ENCODE data around the gene CLMN. TPM values are rescaled to one million over a fixed set of nuclear protein-coding genes. Genes with fewer than 3 reads are reported as not detected.
A peak's percentile ranks its signal among the peaks of the same experiment; 100 is the strongest.

Gene CLMN
- total RNA-seq, 2 donors from 2014 or later, result 3.4 to 4.0 TPM

DNA sequence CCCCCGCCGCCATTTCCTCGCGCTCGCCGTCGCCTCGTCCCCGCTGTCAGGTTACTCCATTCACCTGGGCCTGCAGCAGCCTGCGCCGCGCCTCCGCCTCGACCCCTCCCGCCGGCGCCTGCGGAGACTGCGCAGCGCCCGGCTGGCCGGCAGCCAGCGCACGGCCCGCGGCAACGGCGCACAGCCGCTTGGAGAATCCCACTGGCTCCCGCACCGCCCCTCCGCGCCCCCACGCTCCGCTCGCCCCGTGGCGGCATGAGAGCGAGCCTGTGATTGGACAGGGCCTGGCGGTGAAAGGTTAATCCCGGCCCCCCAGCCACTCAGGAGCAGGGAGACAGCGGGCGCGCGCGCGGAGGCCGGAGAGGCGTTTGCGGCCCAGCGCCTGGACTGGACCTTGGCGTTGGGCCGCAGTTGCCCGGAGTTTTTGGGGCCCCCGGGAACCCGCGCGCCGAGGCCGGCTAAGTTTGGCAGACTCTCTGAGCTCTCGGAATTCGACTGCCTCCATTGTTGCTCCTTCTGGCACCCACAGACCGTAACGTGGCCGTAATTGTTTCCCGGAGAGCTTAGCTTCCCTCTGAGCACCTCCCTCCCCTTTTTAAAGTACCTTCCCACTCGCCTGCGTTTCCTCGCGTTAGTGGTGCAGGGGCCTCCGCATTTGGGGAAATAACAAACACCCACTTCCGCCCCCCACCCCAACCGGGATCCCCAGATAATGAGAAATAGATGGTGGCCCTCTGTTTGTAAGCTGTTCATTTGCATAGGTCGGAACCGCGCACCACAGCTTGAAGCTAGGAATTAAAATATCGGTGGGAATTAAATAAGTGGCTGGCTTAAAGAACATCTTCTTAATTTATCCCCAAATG lies 162.2 kb downstream of the CLMN start, which contains the start of gene DICER1:
Gene DICER1, minus strand, starts transcription at position 203 of the 863 bp plus-strand sequence. CDS start 24,071 bp downstream, outside the sequence.
- no peaks in the 10 kb centered on the region for H3K36me3 ChIP-seq
- H3K27me3 ChIP-seq, result no peaks in the 10 kb centered on the region
- no peaks in the 10 kb centered on the region for H3K9me3 ChIP-seq
- peaks cover 0 to 35% of the 10 kb centered on the region in 2 donors for H3K4me1 ChIP-seq
- H3K4me3 ChIP-seq, result peak within 1 kb of the TSS; percentile 69 to 93
- peak within 1 kb of the TSS; percentile 90 to 91 for H3K27ac ChIP-seq
- TF ChIP-seq, protein P1, sequence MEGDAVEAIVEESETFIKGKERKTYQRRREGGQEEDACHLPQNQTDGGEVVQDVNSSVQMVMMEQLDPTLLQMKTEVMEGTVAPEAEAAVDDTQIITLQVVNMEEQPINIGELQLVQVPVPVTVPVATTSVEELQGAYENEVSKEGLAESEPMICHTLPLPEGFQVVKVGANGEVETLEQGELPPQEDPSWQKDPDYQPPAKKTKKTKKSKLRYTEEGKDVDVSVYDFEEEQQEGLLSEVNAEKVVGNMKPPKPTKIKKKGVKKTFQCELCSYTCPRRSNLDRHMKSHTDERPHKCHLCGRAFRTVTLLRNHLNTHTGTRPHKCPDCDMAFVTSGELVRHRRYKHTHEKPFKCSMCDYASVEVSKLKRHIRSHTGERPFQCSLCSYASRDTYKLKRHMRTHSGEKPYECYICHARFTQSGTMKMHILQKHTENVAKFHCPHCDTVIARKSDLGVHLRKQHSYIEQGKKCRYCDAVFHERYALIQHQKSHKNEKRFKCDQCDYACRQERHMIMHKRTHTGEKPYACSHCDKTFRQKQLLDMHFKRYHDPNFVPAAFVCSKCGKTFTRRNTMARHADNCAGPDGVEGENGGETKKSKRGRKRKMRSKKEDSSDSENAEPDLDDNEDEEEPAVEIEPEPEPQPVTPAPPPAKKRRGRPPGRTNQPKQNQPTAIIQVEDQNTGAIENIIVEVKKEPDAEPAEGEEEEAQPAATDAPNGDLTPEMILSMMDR (IDR thresholded peaks at IDR 0.05), result no peak
- DNase-seq (ENCODE audit: low spot score), result peak; percentile 98

DNA sequence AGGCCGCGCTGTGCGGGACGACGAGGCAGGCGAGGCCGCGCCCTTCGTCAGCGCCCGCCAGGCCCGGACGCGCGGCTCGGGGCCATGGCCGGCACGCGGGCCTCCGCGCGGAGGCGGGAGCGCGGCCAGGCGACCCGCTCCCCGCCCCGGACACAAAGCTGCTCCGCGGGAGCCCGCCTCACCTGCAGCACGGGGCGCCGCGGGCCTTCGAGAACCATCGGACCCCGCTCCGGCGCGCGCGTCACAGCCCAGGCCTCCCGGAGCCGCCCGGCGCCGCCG lies 162.7 kb downstream of the CLMN start:
- DNase-seq (ENCODE audit: low spot score), result no peak
- Histone ChIP-seq H3K9me3 (no peaks in the 10 kb centered on the region), H3K4me1 (peaks cover 0 to 40% of the 10 kb centered on the region in 2 donors), H3K4me3 (peak overlapping the region; percentile 69 to 93), H3K27ac (peak overlapping the region; percentile 90 to 91), H3K36me3 (no peaks in the 10 kb centered on the region), H3K27me3 (no peaks in the 10 kb centered on the region)
- TF ChIP-seq, protein P1 (IDR thresholded peaks at IDR 0.05), result no peak

DNA sequence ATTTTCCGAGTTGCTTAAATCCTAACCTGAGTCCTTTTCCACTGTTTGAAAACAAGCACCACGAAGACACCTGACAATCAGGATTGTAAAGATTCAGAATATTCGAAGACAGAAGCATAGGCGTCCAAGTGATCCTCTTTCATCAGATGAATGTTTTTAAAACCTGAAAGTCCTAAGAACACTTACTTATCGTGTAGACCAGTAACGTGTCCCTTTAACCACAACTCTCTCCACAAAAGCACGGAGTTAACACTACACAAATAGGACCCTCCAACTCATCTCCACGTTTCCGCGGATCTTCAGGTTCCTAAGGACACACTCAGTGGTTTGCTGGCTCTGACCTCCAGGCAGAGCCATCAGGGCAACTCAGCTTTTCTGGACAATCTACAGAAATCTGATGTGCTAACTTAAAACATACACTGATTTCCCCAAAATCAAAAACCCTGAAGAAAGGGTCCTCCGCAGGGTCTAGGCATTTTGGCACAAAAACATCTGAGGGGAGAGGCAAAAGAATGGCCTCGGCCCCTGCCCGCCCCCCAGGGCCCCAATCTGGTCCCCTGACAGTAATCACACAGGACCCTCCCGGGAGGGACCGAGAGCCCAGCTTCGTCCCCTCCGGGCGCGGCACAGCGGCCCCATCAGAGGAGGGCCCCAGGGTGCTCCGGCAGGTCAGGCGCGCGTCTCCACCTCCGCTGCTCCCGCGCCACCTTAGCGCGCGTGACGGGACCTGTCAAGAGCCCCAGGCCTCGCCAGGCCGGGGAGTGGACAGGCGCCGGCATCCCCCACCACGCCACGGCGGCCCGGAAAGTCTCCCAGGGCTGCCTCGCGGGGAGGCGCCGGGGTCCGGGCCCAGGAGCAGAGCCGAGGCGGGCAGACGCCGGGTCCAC lies 163.3 kb downstream of the CLMN start:
- H3K4me1 ChIP-seq, result peaks cover 0 to 46% of the 10 kb centered on the region in 2 donors

DNA sequence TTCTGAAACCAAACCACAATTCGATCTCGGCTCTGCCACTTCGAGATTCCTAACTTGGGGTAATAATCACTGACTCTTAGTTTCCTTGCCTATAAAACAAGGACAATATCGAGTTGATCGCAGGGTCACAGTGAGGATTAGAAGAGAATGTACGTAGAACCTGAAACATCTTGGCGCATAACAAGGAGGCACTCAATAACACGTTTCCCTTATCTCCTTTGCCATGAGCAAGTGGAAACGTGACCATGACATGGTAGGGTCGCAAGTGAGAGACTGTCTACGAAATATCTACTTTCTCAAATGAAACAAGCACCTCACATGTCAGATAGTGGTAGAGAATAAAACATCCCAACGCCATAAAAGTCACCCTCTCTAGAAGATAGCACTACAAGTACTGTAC lies 164.7 kb downstream of the CLMN start:
- H3K9me3 ChIP-seq, result no peaks in the 10 kb centered on the region
- no peak for DNase-seq (ENCODE audit: low spot score)
- TF ChIP-seq, protein P1 (IDR thresholded peaks at IDR 0.05), result no peak
- no peaks in the 10 kb centered on the region for H3K27me3 ChIP-seq
- peak overlapping the region in 1 of 2 donors; percentile 93 for H3K4me3 ChIP-seq
- no peak overlapping the region for H3K27ac ChIP-seq
- H3K36me3 ChIP-seq, result no peaks in the 10 kb centered on the region
- H3K4me1 ChIP-seq, result peaks cover 0 to 46% of the 10 kb centered on the region in 2 donors

More for the DNA sequence above, 163.3 kb downstream of the CLMN start:
- H3K4me3 ChIP-seq, result peak overlapping the region; percentile 69 to 93
- TF ChIP-seq, protein P1 (IDR thresholded peaks at IDR 0.05), result no peak
- H3K27me3 ChIP-seq, result no peaks in the 10 kb centered on the region
- DNase-seq (ENCODE audit: low spot score), result no peak
- no peaks in the 10 kb centered on the region for H3K9me3 ChIP-seq
- H3K36me3 ChIP-seq, result no peaks in the 10 kb centered on the region
- peak overlapping the region; percentile 90 to 91 for H3K27ac ChIP-seq

DNA sequence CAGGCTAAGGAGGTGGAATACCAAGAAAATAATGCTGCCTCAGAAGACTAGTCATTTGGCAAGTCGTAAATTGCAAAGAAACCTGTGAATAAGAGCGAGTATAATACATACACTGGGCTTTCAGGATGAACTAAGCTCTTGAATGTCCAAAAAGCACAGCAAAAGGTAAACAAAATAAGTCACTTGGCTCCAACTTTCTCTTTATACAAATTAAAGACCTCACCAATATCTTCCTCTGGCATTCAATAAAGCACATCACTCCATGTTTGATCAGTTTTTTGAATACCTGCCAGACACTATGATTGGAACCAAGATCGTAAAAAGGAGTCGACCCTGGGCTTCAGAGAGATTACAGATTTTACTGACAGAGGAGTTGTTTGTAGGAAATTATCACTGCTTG lies 165.8 kb downstream of the CLMN start:
- Histone ChIP-seq H3K4me1 (peaks cover 0 to 53% of the 10 kb centered on the region in 2 donors), H3K27me3 (no peaks in the 10 kb centered on the region), H3K9me3 (no peaks in the 10 kb centered on the region), H3K27ac (no peak overlapping the region), H3K36me3 (no peaks in the 10 kb centered on the region), H3K4me3 (no peak overlapping the region)
- DNase-seq (ENCODE audit: low spot score), result no peak
- TF ChIP-seq, protein P1 (IDR thresholded peaks at IDR 0.05), result no peak

Measured in right atrium auricular region (tissue), 2 donors.